ENCODE data around the gene TNRC6A.

- TF ChIP-seq BRCA1 (IDR thresholded peaks at IDR 0.05; ENCODE audit: low read depth, low read length) (no peak), CTCF (IDR thresholded peaks at IDR 0.05 in 2 of 3, conservative IDR thresholded peaks at IDR 0.05 in 1 of 3; ENCODE audit: control insufficient read depth in 2 of 3, extremely low read depth in 1 of 3, insufficient read depth in 1 of 3, low read depth in 3 of 3, low read length in 3 of 3) (no peak)
Measured at GRCh38 chr16:24753437-24753836, 24.0 kb downstream of the TNRC6A start.
